ENCODE data around the gene ERC2. TPM values are rescaled to one million over a fixed set of nuclear protein-coding genes. Genes with fewer than 3 reads are reported as not detected.

ERC2 gene
- total and polyA plus RNA-seq, 2 of the 13 experiments (the other 11 are each of a cell fraction or from before 2014, with no cell fraction given): 0.16 to 0.22 TPM

- H3K4me3 ChIP-seq (replicated peaks in 1 of 3; ENCODE audit: insufficient read depth in 1 of 3, low read depth in 2 of 3, low read length in 3 of 3): no peak overlapping the region
- DNase-seq (ENCODE audit: low spot score): no peak
- H4K20me1 ChIP-seq (ENCODE audit: insufficient read depth, low read length): no peaks in the 10 kb centered on the region
- H2AFZ ChIP-seq (ENCODE audit: low read length): no peak overlapping the region
- intact Hi-C loops (cut with micrococcal nuclease; ENCODE audit: unreplicated experiment) (no loop called here), in situ Hi-C loops (cut with HindIII; ENCODE audit: extremely low pct_ligation_motif_present, low pct_unique_long_range_greater_than_20kb) (loop anchor here (10.0 to 25.0 kb wide), 2 partner anchors 264 to 887 kb away; partner anchors contain the start of gene WNT5A)
- H3K4me2 ChIP-seq (ENCODE audit: low read depth, low read length): no peak overlapping the region
- no peaks in the 10 kb centered on the region for H3K36me3 ChIP-seq (replicated peaks in 1 of 2; ENCODE audit: control insufficient read depth in 1 of 2, insufficient read depth in 2 of 2, low read length in 2 of 2)
- CTCF ChIA-PET (ENCODE audit: low intra/inter-chr PET ratio, low total read pairs): no interaction called here
- WGBS (ENCODE audit: low lambda C conversion rate): 0% methylated on average over 1 of the region's 1 CpG
- H3K27ac ChIP-seq (ENCODE audit: extremely low read length, insufficient read depth, low read length): no peak overlapping the region
- ATAC-seq: no peak
- no peaks in the 10 kb centered on the region for H3K4me1 ChIP-seq (ENCODE audit: insufficient read depth, low read length)
- no peak for TF ChIP-seq ZNF235 (CRISPR knock-in tag; IDR thresholded peaks at IDR 0.05; ENCODE audit: borderline replicate concordance)
- no peak for TF ChIP-seq HDAC2 (CRISPR knock-in tag; IDR thresholded peaks at IDR 0.05)
- no peak for TF ChIP-seq PRDM4 (CRISPR knock-in tag; IDR thresholded peaks at IDR 0.05; ENCODE audit: borderline replicate concordance)
- TF ChIP-seq GRHL1 (CRISPR knock-in tag; conservative IDR thresholded peaks at IDR 0.05): no peak
- no peak for TF ChIP-seq ZNF234 (CRISPR knock-in tag; conservative IDR thresholded peaks at IDR 0.05)
- TF ChIP-seq ZNF850 (CRISPR knock-in tag; conservative IDR thresholded peaks at IDR 0.05): no peak
- TF ChIP-seq ZFP90 (CRISPR knock-in tag; IDR thresholded peaks at IDR 0.05; ENCODE audit: borderline replicate concordance): no peak
- TF ChIP-seq ZNF547 (CRISPR knock-in tag; IDR thresholded peaks at IDR 0.05): no peak
- TF ChIP-seq MATR3 (CRISPR knock-in tag; IDR thresholded peaks at IDR 0.05): no peak
- TF ChIP-seq HIVEP1 (CRISPR knock-in tag; IDR thresholded peaks at IDR 0.05): no peak
- no peaks in the 10 kb centered on the region for H3K79me2 ChIP-seq (ENCODE audit: insufficient read depth, low read length)
- no TSS peak for BruUV-seq (replicated peaks)
- no peaks in the 10 kb centered on the region for H3K27me3 ChIP-seq (ENCODE audit: control insufficient read depth in 1 of 2, insufficient read depth in 2 of 2, low read length in 2 of 2)
- FAIRE-seq: no peak
- POLR2A ChIA-PET: no interaction called here
- no peak overlapping the region for H3K9ac ChIP-seq (ENCODE audit: insufficient read depth, low read depth, low read length)
- H3K9me3 ChIP-seq (ENCODE audit: low read length): no peaks in the 10 kb centered on the region
These were observed 719.2 kb downstream of the ERC2 start for GRCh38 chr3:55749036-55749435.
